Measurements from ENCODE around the gene NTN5. TPM values are rescaled to one million over a fixed set of nuclear protein-coding genes. Genes with fewer than 3 reads are reported as not detected.

Gene NTN5
- total and polyA plus RNA-seq, 9 of the 15 experiments (the other 6 are each of a cell fraction or from before 2014, with no cell fraction given), result not detected

DNA sequence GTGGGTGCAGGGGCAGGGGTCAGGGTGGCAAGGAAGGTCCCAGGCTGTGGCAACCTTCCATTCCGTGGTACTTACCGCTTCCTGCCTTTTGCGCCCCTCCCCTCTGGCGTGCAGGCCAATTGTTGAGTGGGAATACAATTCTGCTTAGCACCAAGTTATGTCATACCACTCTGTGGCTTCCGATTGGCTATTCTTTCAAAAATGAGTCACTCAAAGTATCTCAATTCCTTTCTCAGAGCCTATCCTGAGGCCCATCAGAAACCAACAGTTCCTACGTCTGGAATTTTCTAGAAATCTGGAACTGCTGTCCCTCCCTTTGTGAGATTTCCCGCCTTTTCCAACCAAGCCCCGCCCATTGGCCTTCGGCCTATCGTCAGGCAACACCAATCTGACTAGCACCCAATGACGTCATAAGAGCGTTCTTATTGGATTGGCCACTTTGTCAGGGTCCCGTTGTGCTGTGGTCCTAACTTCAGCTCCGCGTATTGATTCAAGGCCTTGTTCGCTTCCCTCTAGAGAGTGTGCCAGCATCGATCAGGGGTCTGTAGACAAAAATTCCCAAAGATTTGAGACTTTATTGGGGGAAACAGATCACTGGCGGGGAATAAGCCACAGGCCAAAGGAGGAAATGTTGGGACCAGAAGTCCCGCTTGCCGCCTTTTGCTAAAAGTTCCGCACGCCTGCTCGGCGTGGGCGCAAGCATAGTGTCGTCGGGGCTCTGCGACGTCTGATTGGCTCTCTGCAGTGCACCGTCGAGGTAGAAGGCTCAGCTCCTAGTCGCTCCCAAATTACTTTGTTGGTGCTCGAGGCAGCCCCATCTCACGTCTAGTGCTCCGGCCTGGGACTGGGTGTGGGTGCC is 11.7 kb downstream of the NTN5 start (continued):
- TF ChIP-seq NFYB (IDR thresholded peaks at IDR 0.05; ENCODE audit: extremely low read depth, insufficient read length) (peak; percentile 71), TSC22D4 (tag; IDR thresholded peaks at IDR 0.05) (no peak), CREM (IDR thresholded peaks at IDR 0.05; ENCODE audit: low read depth) (peak; percentile 96), NR2C1 (IDR thresholded peaks at IDR 0.05) (no peak), NR2C1 (tag; IDR thresholded peaks at IDR 0.05) (peak; percentile 40; the same call in 1 of the 2 replicates), CXXC5 (CRISPR knock-in tag; IDR thresholded peaks at IDR 0.05) (peak; percentile 47; the same call in 1 of the 2 replicates), E2F4 (CRISPR knock-in tag; IDR thresholded peaks at IDR 0.05; ENCODE audit: low read depth) (0 out of 2 replicates have a peak, but pooled peaks have one; percentile 49), CSDE1 (IDR thresholded peaks at IDR 0.05) (peak in 1 of 2 experiments; percentile 70; a peak in 1 of 4 replicates), JUNB (CRISPR knock-in tag; conservative IDR thresholded peaks at IDR 0.05) (peak; percentile 94), ATF7 (IDR thresholded peaks at IDR 0.05) (peak; percentile 100), ATF3 (IDR thresholded peaks at IDR 0.05) (peak; percentile 100), ATF3 (CRISPR knock-in tag; conservative IDR thresholded peaks at IDR 0.05) (peak; percentile 94)
- TF ChIP-seq, protein P1, sequence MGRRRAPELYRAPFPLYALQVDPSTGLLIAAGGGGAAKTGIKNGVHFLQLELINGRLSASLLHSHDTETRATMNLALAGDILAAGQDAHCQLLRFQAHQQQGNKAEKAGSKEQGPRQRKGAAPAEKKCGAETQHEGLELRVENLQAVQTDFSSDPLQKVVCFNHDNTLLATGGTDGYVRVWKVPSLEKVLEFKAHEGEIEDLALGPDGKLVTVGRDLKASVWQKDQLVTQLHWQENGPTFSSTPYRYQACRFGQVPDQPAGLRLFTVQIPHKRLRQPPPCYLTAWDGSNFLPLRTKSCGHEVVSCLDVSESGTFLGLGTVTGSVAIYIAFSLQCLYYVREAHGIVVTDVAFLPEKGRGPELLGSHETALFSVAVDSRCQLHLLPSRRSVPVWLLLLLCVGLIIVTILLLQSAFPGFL (CRISPR knock-in tag; IDR thresholded peaks at IDR 0.05), result no peak
- TF ChIP-seq, protein P2, sequence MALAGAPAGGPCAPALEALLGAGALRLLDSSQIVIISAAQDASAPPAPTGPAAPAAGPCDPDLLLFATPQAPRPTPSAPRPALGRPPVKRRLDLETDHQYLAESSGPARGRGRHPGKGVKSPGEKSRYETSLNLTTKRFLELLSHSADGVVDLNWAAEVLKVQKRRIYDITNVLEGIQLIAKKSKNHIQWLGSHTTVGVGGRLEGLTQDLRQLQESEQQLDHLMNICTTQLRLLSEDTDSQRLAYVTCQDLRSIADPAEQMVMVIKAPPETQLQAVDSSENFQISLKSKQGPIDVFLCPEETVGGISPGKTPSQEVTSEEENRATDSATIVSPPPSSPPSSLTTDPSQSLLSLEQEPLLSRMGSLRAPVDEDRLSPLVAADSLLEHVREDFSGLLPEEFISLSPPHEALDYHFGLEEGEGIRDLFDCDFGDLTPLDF (CRISPR knock-in tag; IDR thresholded peaks at IDR 0.05), result peak; percentile 99
- TF ChIP-seq, protein P3, sequence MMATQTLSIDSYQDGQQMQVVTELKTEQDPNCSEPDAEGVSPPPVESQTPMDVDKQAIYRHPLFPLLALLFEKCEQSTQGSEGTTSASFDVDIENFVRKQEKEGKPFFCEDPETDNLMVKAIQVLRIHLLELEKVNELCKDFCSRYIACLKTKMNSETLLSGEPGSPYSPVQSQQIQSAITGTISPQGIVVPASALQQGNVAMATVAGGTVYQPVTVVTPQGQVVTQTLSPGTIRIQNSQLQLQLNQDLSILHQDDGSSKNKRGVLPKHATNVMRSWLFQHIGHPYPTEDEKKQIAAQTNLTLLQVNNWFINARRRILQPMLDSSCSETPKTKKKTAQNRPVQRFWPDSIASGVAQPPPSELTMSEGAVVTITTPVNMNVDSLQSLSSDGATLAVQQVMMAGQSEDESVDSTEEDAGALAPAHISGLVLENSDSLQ (IDR thresholded peaks at IDR 0.05), result peak; percentile 54
